ENCODE results near the gene FXN. TPM values are rescaled to one million over a fixed set of nuclear protein-coding genes. Genes with fewer than 3 reads are reported as not detected.

Gene FXN
- total and polyA plus RNA-seq, 2 experiments from 2014 or later = 5.6 to 22.0 TPM

GRCh38 chr9:69066955-69067354, 31.4 kb downstream of the FXN start:
- no peak overlapping the region for H3K4me3 ChIP-seq
- no peaks in the 10 kb centered on the region for H3K79me2 ChIP-seq (ENCODE audit: insufficient read depth)
- H3K27ac ChIP-seq = no peak overlapping the region
- no peaks in the 10 kb centered on the region; the same call in 1 of the 2 replicates for H3K36me3 ChIP-seq (ENCODE audit: low read depth)
- H3K4me1 ChIP-seq (ENCODE audit: insufficient read depth) = no peaks in the 10 kb centered on the region
- no peak for TF ChIP-seq EZH2phosphoT487 (IDR thresholded peaks at IDR 0.05; ENCODE audit: insufficient read depth, low read depth)
- no peak overlapping the region for H2AFZ ChIP-seq
- no peaks in the 10 kb centered on the region for H4K20me1 ChIP-seq (ENCODE audit: insufficient read depth)
- no peaks in the 10 kb centered on the region for H3K9me3 ChIP-seq (ENCODE audit: low read depth)
- in situ Hi-C loops (cut with MboI) = no loop called here
- 97 to 98% methylated on average over 25 to 27 of the region's 27 CpGs for WGBS, 2 experiments (ENCODE audit: low coverage in 1 of 2, low lambda C conversion rate in 2 of 2, missing lambda C conversion rate in 2 of 2)
- H3K27me3 ChIP-seq (replicated peaks; ENCODE audit: insufficient read depth) = no peaks in the 10 kb centered on the region
- no peak for DNase-seq
- H3K9me2 ChIP-seq (ENCODE audit: insufficient read depth) = no peaks in the 10 kb centered on the region
- H3K9ac ChIP-seq = no peak overlapping the region
- no peak overlapping the region for H3K4me2 ChIP-seq (ENCODE audit: unreplicated experiment)
- H3F3A ChIP-seq (ENCODE audit: insufficient read depth) = no peaks in the 10 kb centered on the region

GRCh38 chr9:69070201-69070600, 34.6 kb downstream of the FXN start:
- no peaks in the 10 kb centered on the region for H3K79me2 ChIP-seq (ENCODE audit: insufficient read depth)
- no peaks in the 10 kb centered on the region for H3K9me3 ChIP-seq (ENCODE audit: low read depth)
- H3K27me3 ChIP-seq (replicated peaks; ENCODE audit: insufficient read depth) = no peaks in the 10 kb centered on the region
- no peak for DNase-seq
- no peak overlapping the region for H3K4me3 ChIP-seq
- H2AFZ ChIP-seq = no peak overlapping the region
- no peaks in the 10 kb centered on the region; the same call in 1 of the 2 replicates for H3K36me3 ChIP-seq (ENCODE audit: low read depth)
- no peak overlapping the region for H3K9ac ChIP-seq
- H3K9me2 ChIP-seq (ENCODE audit: insufficient read depth) = no peaks in the 10 kb centered on the region
- in situ Hi-C loops (cut with MboI) = no loop called here
- no peaks in the 10 kb centered on the region for H4K20me1 ChIP-seq (ENCODE audit: insufficient read depth)
- no peaks in the 10 kb centered on the region for H3F3A ChIP-seq (ENCODE audit: insufficient read depth)
- 94 to 99% methylated on average over 7 of the region's 7 CpGs for WGBS, 2 experiments (ENCODE audit: low coverage in 1 of 2, low lambda C conversion rate in 2 of 2, missing lambda C conversion rate in 2 of 2)
- TF ChIP-seq EZH2phosphoT487 (IDR thresholded peaks at IDR 0.05; ENCODE audit: insufficient read depth, low read depth) = no peak
- TF ChIP-seq EZH2 (IDR thresholded peaks at IDR 0.05; ENCODE audit: insufficient read depth, poor library complexity, severe bottlenecking) = no peak
- H3K27ac ChIP-seq = no peak overlapping the region
- H3K4me1 ChIP-seq (ENCODE audit: insufficient read depth) = no peaks in the 10 kb centered on the region
- no peak overlapping the region for H3K4me2 ChIP-seq (ENCODE audit: unreplicated experiment)

GRCh38 chr9:69071059-69071458, 35.5 kb downstream of the FXN start:
- no peak overlapping the region for H2AFZ ChIP-seq
- 94 to 98% methylated on average over 3 of the region's 3 CpGs for WGBS, 2 experiments (ENCODE audit: low coverage in 1 of 2, low lambda C conversion rate in 2 of 2, missing lambda C conversion rate in 2 of 2)

GRCh38 chr9:69073103-69073502, 37.6 kb downstream of the FXN start:
- no peak for TF ChIP-seq EZH2phosphoT487 (IDR thresholded peaks at IDR 0.05; ENCODE audit: insufficient read depth, low read depth)
- H3K4me2 ChIP-seq (ENCODE audit: unreplicated experiment) = no peak overlapping the region
- H3K4me1 ChIP-seq (ENCODE audit: insufficient read depth) = no peaks in the 10 kb centered on the region
- in situ Hi-C loops (cut with MboI) = no loop called here
- H3K4me3 ChIP-seq = no peak overlapping the region
- no peaks in the 10 kb centered on the region for H3K36me3 ChIP-seq (ENCODE audit: low read depth)
- H3K9me2 ChIP-seq (ENCODE audit: insufficient read depth) = no peaks in the 10 kb centered on the region
- H4K20me1 ChIP-seq (ENCODE audit: insufficient read depth) = no peaks in the 10 kb centered on the region
- no peaks in the 10 kb centered on the region for H3K9me3 ChIP-seq (ENCODE audit: low read depth)
- 75 to 87% methylated on average over 4 of the region's 4 CpGs for WGBS, 2 experiments (ENCODE audit: low coverage in 1 of 2, low lambda C conversion rate in 2 of 2, missing lambda C conversion rate in 2 of 2)
- no peaks in the 10 kb centered on the region for H3F3A ChIP-seq (ENCODE audit: insufficient read depth)
- H3K27me3 ChIP-seq (replicated peaks; ENCODE audit: insufficient read depth) = no peaks in the 10 kb centered on the region
- H3K9ac ChIP-seq = no peak overlapping the region
- no peaks in the 10 kb centered on the region for H3K79me2 ChIP-seq (ENCODE audit: insufficient read depth)
- H3K27ac ChIP-seq = no peak overlapping the region
- DNase-seq = no peak
- H2AFZ ChIP-seq = no peak overlapping the region

More at GRCh38 chr9:69071059-69071458, 35.5 kb downstream of the FXN start:
- H3K4me2 ChIP-seq (ENCODE audit: unreplicated experiment) = no peak overlapping the region
- no peaks in the 10 kb centered on the region for H3F3A ChIP-seq (ENCODE audit: insufficient read depth)
- H3K36me3 ChIP-seq (ENCODE audit: low read depth) = no peaks in the 10 kb centered on the region
- H3K9me2 ChIP-seq (ENCODE audit: insufficient read depth) = no peaks in the 10 kb centered on the region
- no peak overlapping the region for H3K9ac ChIP-seq
- TF ChIP-seq EZH2 (IDR thresholded peaks at IDR 0.05; ENCODE audit: insufficient read depth, poor library complexity, severe bottlenecking) = no peak
- TF ChIP-seq EZH2phosphoT487 (IDR thresholded peaks at IDR 0.05; ENCODE audit: insufficient read depth, low read depth) = no peak
- no peaks in the 10 kb centered on the region for H4K20me1 ChIP-seq (ENCODE audit: insufficient read depth)
- H3K27ac ChIP-seq = no peak overlapping the region
- no peak overlapping the region for H3K4me3 ChIP-seq
- DNase-seq = no peak
- no peaks in the 10 kb centered on the region for H3K4me1 ChIP-seq (ENCODE audit: insufficient read depth)
- H3K27me3 ChIP-seq (replicated peaks; ENCODE audit: insufficient read depth) = no peaks in the 10 kb centered on the region
- in situ Hi-C loops (cut with MboI) = no loop called here
- no peaks in the 10 kb centered on the region for H3K9me3 ChIP-seq (ENCODE audit: low read depth)
- no peaks in the 10 kb centered on the region for H3K79me2 ChIP-seq (ENCODE audit: insufficient read depth)

GRCh38 chr9:69074801-69075200, 39.2 kb downstream of the FXN start:
- in situ Hi-C loops (cut with MboI) = no loop called here
- H3K36me3 ChIP-seq (ENCODE audit: low read depth) = no peaks in the 10 kb centered on the region
- no peak overlapping the region for H2AFZ ChIP-seq
- no peaks in the 10 kb centered on the region for H3F3A ChIP-seq (ENCODE audit: insufficient read depth)
- H3K9me2 ChIP-seq (ENCODE audit: insufficient read depth) = no peaks in the 10 kb centered on the region
- H3K4me2 ChIP-seq (ENCODE audit: unreplicated experiment) = no peak overlapping the region
- no peak for TF ChIP-seq EZH2phosphoT487 (IDR thresholded peaks at IDR 0.05; ENCODE audit: insufficient read depth, low read depth)
- no peaks in the 10 kb centered on the region for H3K79me2 ChIP-seq (ENCODE audit: insufficient read depth)
- no peaks in the 10 kb centered on the region for H3K4me1 ChIP-seq (ENCODE audit: insufficient read depth)
- no peaks in the 10 kb centered on the region for H3K27me3 ChIP-seq (replicated peaks; ENCODE audit: insufficient read depth)
- H4K20me1 ChIP-seq (ENCODE audit: insufficient read depth) = no peaks in the 10 kb centered on the region
- H3K9me3 ChIP-seq (ENCODE audit: low read depth) = no peaks in the 10 kb centered on the region
- no peak overlapping the region for H3K27ac ChIP-seq
- H3K9ac ChIP-seq = no peak overlapping the region
- no peak overlapping the region for H3K4me3 ChIP-seq
- DNase-seq = no peak
- WGBS, 2 experiments (ENCODE audit: low coverage in 1 of 2, low lambda C conversion rate in 2 of 2, missing lambda C conversion rate in 2 of 2) = 93 to 98% methylated on average over 2 of the region's 2 CpGs
